NCI-H82 treated with DMSO at 0.1 percent for 48 hours (cell line): ENCODE measurements around the gene TEAD3.
A peak's percentile ranks its signal among the peaks of the same experiment; 100 is the strongest.

Experiments used
- DNase-seq: peaks from one replicate; lab custom pipeline; 2025; ENCODE audit not compliant: unreplicated experiment; lab: John Stamatoyannopoulos, UW

Gene TEAD3

DNA sequence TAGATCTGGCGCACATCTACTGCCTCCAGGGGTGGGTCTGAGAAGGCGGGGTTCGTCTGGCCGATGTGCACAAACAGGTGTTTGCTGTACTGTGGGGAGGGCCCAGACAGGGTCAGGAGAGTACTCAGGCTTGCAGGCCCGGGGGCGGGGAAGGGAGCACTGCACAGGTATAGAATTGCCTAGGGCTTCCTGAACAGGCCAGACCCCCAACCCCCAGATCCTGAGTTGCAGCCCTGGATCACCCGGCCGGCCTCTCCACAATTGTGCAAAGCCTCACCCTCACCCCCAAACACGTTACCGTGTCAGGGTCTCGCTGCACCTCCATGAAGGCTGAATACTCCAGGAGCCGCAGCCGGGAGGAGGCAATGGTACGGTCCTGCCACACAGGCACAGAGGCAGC lies 20.9 kb downstream of the TEAD3 start:
- DNase-seq, result no peak

DNA sequence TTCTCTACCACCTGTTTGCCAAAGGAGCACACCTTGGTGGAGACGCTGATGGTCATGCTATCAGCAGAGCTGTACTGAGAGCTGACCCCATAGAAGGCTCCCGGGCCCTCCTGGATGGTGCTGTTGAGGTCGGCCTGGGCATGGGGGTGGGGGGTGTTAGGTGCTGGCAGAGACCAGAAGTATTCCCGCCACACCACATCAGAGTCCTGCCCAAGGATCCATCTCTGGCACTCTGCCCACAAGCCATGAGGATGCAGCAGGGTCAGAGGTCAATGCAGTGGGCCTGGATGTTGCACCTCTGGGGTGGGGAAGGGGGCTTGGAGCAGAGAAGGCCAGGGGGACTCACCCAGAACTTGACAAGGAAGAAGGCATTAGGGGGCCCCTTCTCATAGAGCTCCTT lies 21.3 kb downstream of the TEAD3 start:
- DNase-seq, result no peak

DNA sequence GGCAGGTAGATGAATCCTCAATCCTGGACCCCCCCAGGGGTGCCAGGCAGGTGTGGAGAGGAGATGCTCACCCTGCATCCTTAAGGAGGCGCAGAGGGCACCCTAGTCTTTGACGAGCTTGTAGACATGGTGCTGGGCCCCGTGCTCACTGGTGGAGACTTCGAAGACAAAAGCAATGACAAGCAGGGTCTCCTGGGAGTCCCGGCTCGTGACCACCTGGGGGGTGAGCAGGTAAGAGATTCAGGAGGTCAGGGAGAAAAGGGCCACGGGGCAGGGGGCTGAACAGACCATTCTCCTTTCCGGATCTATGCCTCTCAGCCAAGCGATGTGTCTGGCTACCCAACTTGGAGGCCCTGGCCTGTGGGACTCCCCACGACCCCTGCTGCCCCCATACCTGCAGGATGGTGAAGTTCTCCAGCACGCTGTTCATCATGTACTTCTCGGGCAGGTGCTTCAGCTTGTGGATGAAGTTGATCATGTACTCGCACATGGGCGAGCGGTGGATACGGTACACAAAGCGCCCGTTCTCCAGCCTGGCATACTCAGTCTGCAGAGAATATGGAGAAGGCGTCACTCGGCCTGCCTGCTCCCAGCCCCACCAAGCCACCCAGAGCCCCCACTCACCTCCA lies 21.8 kb downstream of the TEAD3 start:
- no peak for DNase-seq

DNA sequence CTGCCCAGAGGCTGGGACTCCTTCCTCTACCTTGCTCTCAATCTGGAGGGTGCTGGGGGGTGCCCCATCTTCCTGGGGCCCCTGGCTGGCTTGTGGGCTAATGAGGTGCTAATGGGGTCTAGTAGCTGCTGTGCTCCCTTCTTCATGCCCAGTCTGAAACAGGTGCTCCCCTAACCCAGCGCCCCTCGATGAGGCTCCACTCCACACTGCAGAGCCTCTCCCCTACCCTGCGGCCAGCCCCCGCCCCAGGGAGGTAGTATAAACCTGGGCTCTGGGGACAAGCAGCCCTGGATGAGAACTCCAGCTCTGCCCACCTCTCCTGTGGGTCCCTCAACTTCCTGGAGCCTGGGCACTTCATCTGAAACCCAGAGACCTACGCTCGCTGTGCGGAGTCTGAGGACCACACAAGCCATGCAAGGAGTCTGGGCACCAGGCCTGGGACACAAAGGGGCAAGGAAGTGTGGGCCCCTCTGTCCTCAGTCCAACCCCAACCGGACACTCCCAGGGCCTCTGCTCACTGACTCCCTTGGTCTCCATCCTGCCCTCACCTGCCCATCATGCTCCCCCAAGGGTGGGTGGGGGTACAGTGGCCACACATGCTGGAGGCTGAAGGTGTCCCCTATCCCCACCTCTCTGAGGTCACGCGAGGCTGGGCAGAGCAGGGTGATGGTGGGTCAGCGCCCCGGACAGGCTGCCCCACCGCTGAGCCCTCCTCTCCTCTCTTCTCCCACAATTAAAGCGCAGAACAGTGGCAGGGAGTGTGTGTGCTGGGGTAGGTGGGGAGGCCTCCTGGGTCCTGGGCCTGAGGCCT lies 22.5 kb downstream of the TEAD3 start:
- DNase-seq, result no peak

DNA sequence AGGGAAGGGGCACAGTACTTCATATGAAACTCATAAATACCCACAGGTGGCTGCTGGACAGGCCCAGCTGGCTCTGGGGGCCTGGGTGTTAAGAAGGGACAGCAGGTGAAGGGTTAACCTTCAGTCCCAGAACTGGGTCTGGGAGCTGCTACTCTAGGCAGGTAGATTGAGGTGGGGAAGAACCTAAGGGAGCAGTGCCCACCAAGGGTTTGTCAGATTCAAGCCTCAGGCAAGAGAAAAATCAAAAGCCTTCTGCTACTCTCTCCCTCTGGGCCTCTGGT lies 23.1 kb downstream of the TEAD3 start:
- DNase-seq, result no peak

DNA sequence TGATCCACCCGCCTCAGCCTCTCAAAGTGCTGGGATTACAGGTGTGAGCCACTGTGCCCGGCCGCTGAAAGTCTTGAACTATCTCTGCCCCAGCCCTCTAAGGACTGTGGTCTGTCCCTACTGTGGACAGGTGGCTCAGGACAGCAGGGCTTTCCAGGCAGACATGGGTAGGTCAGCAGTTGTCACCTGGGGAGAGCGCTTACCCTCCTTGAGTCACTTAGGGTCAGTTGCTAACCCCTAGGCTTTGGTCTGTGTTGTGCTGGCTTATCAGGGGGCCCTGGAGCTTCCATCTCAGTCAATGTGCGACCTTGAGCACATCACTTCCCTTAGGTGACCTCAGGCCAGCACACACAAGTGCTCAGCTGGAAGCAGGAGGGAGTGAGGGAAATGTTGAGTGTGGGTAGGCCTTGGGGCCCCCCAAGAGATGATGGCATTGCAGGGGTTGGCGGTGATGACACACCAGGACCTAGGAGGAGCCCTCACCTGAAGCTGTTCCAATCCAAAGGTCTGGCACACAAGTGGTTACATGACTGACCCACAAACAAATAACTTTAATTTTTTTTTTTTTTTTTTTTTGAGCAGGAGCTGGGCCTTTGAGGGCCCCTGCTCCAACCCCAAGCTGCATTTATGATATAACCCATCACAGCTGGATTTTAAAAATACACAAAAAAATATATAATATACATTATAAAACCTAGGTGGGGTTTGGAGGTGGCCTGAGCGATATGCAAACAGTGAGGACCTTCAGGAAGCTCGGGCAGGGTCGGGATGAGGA lies 23.6 kb downstream of the TEAD3 start:
- no peak for DNase-seq

DNA sequence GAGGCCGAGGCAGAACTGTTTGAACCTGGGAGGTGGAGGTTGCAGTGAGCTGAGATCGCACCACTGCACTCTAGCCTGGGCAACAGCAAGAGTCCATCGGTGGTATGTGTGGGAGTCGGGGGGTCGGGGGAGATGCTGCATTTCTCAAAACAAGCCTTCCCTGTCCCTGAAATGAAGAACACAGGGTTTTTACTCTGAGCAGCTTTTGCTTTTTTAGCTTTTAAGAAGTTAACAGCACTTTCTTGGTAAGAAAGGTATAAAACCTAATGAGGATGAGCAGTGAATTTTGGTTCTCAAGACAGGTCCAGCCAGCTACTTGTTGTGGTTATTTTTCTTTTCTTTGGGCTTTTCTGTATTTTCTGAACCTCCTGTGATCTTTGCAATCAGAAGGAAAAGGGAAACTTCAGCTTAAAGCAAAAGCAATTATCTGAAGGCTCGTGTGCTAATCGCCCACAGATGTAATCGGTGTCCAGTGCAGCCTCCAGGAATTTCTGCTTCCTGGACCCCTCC lies 25.0 kb downstream of the TEAD3 start:
- DNase-seq, result no peak

DNA sequence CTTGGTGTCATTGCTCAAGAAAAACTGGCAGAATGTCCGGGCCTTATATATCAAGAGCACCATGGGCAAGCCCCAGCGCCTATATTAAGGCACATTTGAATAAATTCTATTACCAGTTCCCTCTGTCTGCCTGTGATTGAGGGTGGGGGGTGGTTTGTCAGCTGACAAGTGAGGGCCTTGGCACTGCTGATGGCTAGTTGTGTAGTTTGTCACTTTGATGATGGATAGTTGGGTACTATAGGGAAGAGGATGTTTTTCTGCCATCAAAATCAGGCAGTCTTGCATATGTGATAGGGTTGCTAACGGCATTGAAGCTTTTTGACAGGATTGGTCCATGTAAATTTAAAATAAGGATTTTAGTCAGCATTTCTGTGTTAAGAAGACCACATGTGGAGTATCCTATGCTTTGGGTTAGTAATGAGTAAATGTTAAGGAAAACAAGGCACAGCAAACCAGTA lies 26.2 kb downstream of the TEAD3 start:
- no peak for DNase-seq

DNA sequence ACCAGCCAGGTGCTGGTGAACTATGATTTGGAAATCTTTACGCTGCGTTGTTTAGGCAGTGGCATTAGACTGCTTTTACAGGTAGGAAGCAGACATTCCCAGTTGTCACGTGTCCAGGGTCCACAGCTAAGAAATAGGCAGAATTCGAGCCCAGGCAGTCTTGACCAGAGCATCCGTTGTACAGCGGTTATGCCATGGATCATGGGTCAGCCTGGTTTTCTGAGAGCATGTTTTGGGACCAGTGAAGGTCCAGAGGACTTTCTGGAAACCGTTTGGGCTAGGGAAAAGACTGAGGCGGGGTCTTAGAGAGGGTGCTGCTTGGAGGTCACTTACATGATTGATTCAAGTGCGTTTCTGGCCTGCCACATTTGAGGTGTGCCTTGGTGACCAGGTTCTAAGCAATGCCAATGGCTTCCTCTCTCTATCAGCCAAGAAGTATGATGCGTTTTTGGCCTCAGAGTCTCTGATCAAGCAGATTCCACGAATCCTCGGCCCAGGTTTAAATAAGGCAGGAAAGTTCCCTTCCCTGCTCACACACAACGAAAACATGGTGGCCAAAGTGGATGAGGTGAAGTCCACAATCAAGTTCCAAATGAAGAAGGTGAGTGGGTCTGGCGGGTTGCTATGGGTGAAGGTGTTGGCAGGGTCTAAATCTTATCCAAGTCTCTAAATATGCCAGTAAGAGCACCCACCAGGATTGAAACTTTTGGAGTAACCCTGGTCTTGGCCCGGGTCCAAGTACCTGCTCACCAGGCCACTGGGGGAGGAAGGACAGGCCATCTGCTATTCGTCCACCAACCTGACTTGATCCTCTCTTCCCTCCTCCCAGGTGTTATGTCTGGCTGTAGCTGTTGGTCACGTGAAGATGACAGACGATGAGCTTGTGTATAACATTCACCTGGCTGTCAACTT lies 26.9 kb downstream of the TEAD3 start:
- DNase-seq, result no peak

DNA sequence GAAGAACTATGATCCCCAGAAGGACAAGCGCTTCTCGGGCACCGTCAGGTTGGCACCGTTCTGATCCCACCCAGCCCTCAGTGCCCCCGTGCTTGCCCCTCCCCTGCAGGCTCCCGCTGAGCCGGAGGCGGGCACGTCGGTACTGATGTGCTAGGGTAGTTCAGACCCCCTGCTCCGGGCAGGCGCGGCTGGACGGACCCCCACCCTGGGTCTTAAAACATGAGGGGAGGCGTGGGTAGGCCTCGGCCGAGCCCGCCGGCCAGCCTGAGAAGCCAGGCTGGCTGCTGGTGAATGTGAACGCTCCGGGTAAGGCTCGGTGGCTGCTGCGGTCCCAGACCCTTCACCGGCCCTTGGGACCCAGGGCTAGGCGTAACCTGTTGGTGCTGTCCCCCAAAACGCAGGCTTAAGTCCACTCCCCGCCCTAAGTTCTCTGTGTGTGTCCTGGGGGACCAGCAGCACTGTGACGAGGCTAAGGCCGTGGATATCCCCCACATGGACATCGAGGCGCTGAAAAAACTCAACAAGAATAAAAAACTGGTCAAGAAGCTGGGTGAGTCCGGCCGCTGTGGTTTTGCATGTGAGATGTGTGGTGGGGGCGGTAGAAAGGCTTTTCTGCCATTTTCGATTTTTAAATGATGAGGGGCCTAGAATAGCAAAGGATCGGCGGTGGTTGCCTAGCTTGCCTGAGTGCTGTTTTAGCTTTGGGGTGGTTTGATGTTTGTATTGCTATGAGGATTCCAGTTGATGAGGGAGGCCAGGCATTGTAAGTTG lies 27.7 kb downstream of the TEAD3 start:
- no peak for DNase-seq

DNA sequence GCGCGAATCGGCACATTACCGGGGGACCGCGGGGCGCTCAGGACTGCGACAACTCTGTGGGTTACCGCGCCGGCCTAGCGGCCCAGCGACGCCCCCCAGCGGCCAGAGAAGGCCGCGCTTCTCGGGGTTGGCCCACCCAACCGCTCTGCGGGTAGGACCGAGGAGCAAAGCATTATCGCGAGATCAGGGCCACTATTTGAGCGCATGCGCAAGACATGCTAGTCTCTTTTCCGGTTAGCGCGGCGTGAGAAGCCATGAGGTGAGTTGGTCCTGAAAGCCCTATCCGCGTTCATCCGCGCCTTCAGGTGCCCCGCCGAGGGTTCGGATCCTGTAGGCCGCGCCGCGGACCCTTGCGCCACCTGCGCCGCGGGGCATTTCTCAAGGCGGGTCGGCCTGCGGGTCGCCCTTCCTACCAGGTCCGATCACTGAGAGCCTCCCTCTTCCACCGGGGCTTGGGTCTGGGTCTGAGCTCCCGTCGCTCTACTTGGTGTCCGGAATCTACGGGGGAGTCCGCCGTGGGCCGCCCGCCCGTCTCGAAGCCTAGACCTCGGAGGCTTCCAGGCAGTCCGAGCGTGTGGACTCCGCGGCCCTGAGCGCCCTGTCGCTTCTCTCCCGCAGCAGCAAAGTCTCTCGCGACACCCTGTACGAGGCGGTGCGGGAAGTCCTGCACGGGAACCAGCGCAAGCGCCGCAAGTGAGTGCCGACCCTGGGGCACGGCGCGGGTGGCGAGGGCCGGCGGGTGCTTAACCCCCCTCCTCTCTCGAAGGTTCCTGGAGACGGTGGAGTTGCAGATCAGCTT lies 28.5 kb downstream of the TEAD3 start, which contains the start of gene RPL10A:
TSS of gene RPL10A (plus strand) at position 221 of the 799 bp plus-strand sequence. CDS start at position 255, 34 bp downstream.
- peak; percentile 94 for DNase-seq

DNA sequence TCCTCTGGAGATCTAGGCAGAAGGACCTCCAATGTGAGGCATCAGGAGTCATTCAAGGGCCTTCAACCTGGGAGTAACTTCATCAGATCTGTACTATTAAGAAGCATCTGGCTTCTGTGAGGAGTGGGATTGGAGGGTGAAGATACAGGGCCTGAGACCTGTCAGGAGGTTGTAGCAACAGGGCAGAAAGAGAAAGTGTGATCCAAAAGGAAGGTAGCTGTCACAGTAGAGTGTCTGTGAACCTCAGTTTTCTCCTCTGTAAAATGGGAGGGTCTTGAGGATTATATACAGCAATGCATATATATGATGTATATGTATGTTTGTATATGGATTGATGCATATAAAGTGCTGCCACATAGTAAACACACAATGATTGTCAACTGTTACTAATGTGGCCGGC lies 31.2 kb downstream of the TEAD3 start:
- DNase-seq, result no peak

DNA sequence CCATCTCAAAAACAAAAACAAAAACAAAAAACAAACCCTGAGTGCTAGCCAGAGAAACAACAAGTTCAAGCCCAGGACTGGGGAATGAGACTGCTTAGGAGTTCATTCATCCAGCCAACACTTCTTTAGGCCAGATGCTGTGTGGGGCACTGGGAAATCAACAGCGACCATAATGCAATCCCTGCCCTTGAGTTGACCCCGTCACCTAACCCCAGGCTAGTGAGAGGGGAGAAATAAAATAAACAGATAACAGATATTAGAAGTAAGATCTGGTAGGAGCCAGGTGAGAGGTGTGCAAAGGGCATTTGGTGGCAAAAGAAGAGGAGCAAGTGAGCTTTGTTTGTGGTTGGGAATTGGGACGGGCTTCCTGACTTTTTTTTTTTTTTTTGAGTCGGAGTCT lies 33.6 kb downstream of the TEAD3 start:
- no peak for DNase-seq

DNA sequence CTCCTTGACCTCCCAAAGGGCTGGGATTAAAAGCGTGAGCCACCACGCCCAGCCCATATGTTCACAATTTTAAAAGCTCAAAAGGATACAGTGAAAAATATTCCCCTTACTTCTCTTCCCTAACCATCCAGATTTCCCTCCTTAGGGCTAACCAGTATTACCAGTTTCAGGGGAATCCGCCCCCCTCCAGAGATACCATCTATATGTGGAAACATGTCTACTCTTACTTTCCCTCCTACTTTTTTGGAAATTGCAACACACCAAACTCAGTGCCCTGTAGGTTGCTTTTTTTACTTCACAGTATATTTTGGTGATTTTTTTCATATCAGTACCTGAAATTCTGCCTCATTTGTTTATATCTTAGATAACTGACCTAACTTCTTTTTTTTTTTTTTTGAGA lies 35.6 kb downstream of the TEAD3 start:
- DNase-seq, result no peak

DNA sequence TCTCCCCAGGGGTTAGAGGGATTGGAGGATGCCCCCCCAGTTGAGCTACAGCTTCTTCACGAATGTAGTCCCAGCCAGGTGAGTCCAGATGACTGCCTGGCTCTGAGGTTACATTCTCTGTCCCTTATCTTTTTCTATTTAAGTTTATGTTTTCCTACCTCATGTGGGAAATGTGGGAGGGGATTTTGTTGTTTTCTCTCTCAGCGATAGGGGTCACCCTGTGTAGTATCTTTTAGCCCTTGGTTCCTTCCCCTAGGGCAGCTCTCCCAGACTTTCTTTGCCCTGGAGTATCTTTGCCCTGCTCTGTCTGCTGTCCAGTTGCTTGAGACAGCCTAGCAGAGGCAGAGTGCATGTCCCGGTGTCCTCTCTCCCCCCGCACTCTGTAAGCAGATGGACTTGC lies 39.0 kb downstream of the TEAD3 start:
- DNase-seq, result no peak

DNA sequence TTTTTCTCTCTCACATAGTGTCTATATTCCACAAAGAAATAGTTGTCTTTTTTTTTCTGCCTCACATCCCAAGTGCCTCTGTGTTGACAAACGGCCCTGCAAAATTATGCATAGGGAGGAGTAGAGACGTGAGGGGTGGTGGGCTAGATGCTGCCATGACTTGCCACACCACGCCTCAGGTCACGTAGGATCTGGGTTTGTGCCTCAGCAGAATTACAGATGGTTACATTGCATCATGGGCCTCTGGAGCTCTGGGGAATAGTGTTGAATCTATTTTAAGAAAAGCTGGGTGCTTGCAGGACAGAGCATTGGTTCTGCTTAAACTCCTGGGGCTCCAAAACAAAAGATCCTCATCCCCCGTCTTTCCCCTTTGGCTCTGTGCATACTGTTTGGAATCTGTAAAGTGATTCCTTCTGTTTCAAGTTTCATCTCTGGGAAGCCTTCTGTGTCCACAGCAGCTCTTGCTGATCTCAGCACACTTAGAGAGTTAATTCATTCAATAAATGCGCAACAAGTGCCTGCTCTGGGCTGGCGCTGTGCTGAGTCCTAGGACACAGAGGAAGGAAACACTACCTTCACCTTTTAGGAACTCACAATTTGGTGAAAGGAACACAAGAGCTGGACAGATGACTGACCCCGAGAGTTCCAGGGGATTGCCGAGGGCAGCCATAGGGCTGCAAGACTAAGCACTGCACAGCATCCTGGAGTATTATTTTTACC lies 42.3 kb downstream of the TEAD3 start:
- DNase-seq, result no peak

DNA sequence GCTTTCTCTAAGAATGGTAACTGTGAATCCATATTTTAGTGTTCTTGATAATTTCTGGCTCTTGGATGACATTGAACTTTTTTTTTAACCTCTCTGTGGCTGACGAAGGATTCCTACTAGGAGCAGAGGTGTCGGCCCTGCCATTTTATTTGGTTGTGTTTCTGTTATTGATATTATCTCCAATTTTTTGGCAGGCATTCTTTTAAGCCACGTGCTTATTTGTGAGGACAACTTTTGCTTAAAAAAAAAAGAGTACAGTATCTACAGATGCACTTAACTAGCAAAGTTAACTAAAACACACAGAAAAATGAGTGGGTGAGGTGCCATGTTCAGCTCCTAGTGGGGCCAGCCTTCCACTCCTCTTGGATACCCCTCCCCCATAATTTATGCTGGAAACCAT lies 43.6 kb downstream of the TEAD3 start:
- DNase-seq, result no peak
